Inflammatory macrophage treated with lipopolysaccharide for 1 hour (primary cell): ENCODE measurements around the gene GPT2.

ENCODE experiments used
- DNase-seq, 2 donors: peaks; one replicate each; pipeline ENCODE4 v3.0.0-alpha.2; 2020 to 2022

Gene GPT2

GRCh38 chr16:46897471-46897870 is 13.3 kb downstream of the GPT2 start:
- DNase-seq, result no peak

GRCh38 chr16:46898006-46898405 is 13.8 kb downstream of the GPT2 start:
- no peak for DNase-seq

GRCh38 chr16:46899443-46900143 is 15.4 kb downstream of the GPT2 start:
- DNase-seq, result peak; percentile 45 to 53

GRCh38 chr16:46900455-46901235 is 16.5 kb downstream of the GPT2 start:
- DNase-seq, result peak in 1 of 2 donors; percentile 34

GRCh38 chr16:46901709-46902108 is 17.5 kb downstream of the GPT2 start:
- DNase-seq, result no peak

GRCh38 chr16:46903255-46903905 is 19.2 kb downstream of the GPT2 start:
- no peak for DNase-seq

- DNase-seq, result no peak
These were observed 20.3 kb downstream of the GPT2 start for GRCh38 chr16:46904471-46904870.

- no peak for DNase-seq
These were observed 22.3 kb downstream of the GPT2 start for GRCh38 chr16:46906360-46907060.

GRCh38 chr16:46907061-46907774 is 23.1 kb downstream of the GPT2 start:
- no peak for DNase-seq

GRCh38 chr16:46908540-46909372 is 24.6 kb downstream of the GPT2 start:
- peak; percentile 32 to 78 for DNase-seq

- no peak for DNase-seq
These were observed 26.9 kb downstream of the GPT2 start for GRCh38 chr16:46911038-46911437.

- DNase-seq, result no peak
These were observed 27.5 kb downstream of the GPT2 start for GRCh38 chr16:46911650-46912049.

- no peak for DNase-seq
These were observed 30.5 kb downstream of the GPT2 start for GRCh38 chr16:46914556-46915201.

- no peak for DNase-seq
These were observed 31.4 kb downstream of the GPT2 start for GRCh38 chr16:46915483-46916025.

- no peak for DNase-seq
These were observed 32.8 kb downstream of the GPT2 start for GRCh38 chr16:46916980-46917379.

GRCh38 chr16:46918400-46918799 is 34.2 kb downstream of the GPT2 start:
- DNase-seq, result no peak

GRCh38 chr16:46918905-46919792 is 35.0 kb downstream of the GPT2 start:
- no peak for DNase-seq

- no peak for DNase-seq
These were observed 36.4 kb downstream of the GPT2 start for GRCh38 chr16:46920402-46921068.

GRCh38 chr16:46922239-46922638 is 38.1 kb downstream of the GPT2 start:
- DNase-seq, result no peak
